Neuronal stem cell (in vitro differentiated cells): ENCODE data around the gene DIPK1A.

Experiments used
- DNase-seq: peaks from one replicate; pipeline ENCODE4 v3.0.0-alpha.2; 2013; ENCODE audit warnings: low spot score
- H2AFZ ChIP-seq: one replicate; pipeline ENCODE4 v1.6.1; 2013; ENCODE audit warnings: mild to moderate bottlenecking, low read length, inconsistent platforms
- H2AK5ac ChIP-seq: 2 replicates; pipeline ENCODE4 v1.6.1; 2013; ENCODE audit warnings: low read depth, mild to moderate bottlenecking, inconsistent platforms, low read length, moderate library complexity, mixed read lengths
- H2BK120ac ChIP-seq: 2 replicates; pipeline ENCODE4 v1.6.1; 2013; ENCODE audit warnings: low read depth, mild to moderate bottlenecking, inconsistent platforms, low read length, moderate library complexity, mixed read lengths
- H2BK12ac ChIP-seq: one replicate; pipeline ENCODE4 v1.6.1; 2013; ENCODE audit warnings: low read length, inconsistent platforms
- H2BK15ac ChIP-seq: 2 replicates; pipeline ENCODE4 v1.6.1; 2013; ENCODE audit warnings: mild to moderate bottlenecking, low read length, inconsistent platforms, mixed read lengths
- H2BK5ac ChIP-seq: one replicate; pipeline ENCODE4 v1.6.1; 2013; ENCODE audit warnings: inconsistent platforms, mild to moderate bottlenecking, low read length, moderate library complexity
- H3K14ac ChIP-seq: one replicate; pipeline ENCODE4 v1.6.1; 2013; ENCODE audit warnings: low read length, inconsistent platforms
- H3K18ac ChIP-seq: 2 replicates; pipeline ENCODE4 v1.6.1; 2013; ENCODE audit warnings: low read length, inconsistent platforms
- H3K23ac ChIP-seq: 2 replicates; pipeline ENCODE4 v1.6.1; 2013; ENCODE audit warnings: low read depth, mild to moderate bottlenecking, mixed read lengths, low read length, inconsistent platforms; ENCODE audit not compliant: poor library complexity
- H3K27ac ChIP-seq: replicated peaks from 3 replicates; pipeline ENCODE4 v1.5.1; 2013; ENCODE audit warnings: low read length, inconsistent platforms
- H3K27me3 ChIP-seq, 3 experiments: 2 replicates each; pipeline ENCODE4 v1.6.1; 2013; ENCODE audit warnings: low read length in 3 of 3, mild to moderate bottlenecking in 2 of 3, inconsistent platforms in 1 of 3, low read depth in 1 of 3, mixed read lengths in 1 of 3, moderate library complexity in 1 of 3; ENCODE audit not compliant: control insufficient read depth in 3 of 3, insufficient read depth in 3 of 3
- H3K36me3 ChIP-seq, 2 donors: replicated peaks in 1 of 2; 2 replicates each; pipeline ENCODE4 v1.6.1; 2013; ENCODE audit warnings: low read length in 2 of 2; ENCODE audit not compliant: control insufficient read depth in 2 of 2, insufficient read depth in 2 of 2
- H3K4ac ChIP-seq: 2 replicates; pipeline ENCODE4 v1.6.1; 2013; ENCODE audit warnings: inconsistent platforms, mild to moderate bottlenecking, low read length, moderate library complexity
- H3K4me1 ChIP-seq, 2 donors: 1 replicate in 1 of 2; 2 replicates in 1 of 2; pipeline ENCODE4 v1.6.1; 2013; ENCODE audit warnings: low read length in 2 of 2, low read depth in 1 of 2; ENCODE audit not compliant: control insufficient read depth in 2 of 2, insufficient read depth in 1 of 2
- H3K4me2 ChIP-seq: one replicate; pipeline ENCODE4 v1.6.1; 2013; ENCODE audit warnings: mild to moderate bottlenecking, low read length, inconsistent platforms; ENCODE audit not compliant: insufficient read depth, poor library complexity, severe bottlenecking
- H3K4me3 ChIP-seq, 2 donors: 2 replicates each; pipeline ENCODE4 v1.5.1; 2013; ENCODE audit warnings: low read length in 2 of 2, mild to moderate bottlenecking in 2 of 2, inconsistent platforms in 1 of 2, moderate library complexity in 1 of 2
- H3K79me1 ChIP-seq: one replicate; pipeline ENCODE4 v1.6.1; 2013; ENCODE audit warnings: low read depth, mild to moderate bottlenecking, inconsistent platforms, low read length, moderate library complexity
- H3K9ac ChIP-seq: one replicate; pipeline ENCODE4 v1.6.1; 2013; ENCODE audit warnings: mild to moderate bottlenecking, low read depth, low read length, inconsistent platforms; ENCODE audit not compliant: poor library complexity
- H3K9me3 ChIP-seq, 2 donors: replicated peaks in 1 of 2; 2 replicates each; pipeline versions ENCODE3 to v1.6.1; 2013; ENCODE audit warnings: low read length in 2 of 2, mild to moderate bottlenecking in 2 of 2, inconsistent platforms in 1 of 2, low read depth in 1 of 2, mixed read lengths in 1 of 2, moderate library complexity in 1 of 2; ENCODE audit not compliant: control insufficient read depth in 2 of 2, insufficient read depth in 1 of 2
- H4K8ac ChIP-seq: one replicate; pipeline ENCODE4 v1.6.1; 2013; ENCODE audit warnings: low read depth, mild to moderate bottlenecking, inconsistent platforms, low read length, moderate library complexity
- H4K91ac ChIP-seq: one replicate; pipeline ENCODE4 v1.6.1; 2013; ENCODE audit warnings: low read length, low read depth, mild to moderate bottlenecking, inconsistent platforms; ENCODE audit not compliant: poor library complexity
- WGBS, 2 donors: extraction: QIAGEN DNeasy Blood & Tissue Kit; methylation state at CpG; one replicate each; pipeline ENCODE4 v1.1.7; 2013; ENCODE audit warnings: missing lambda C conversion rate in 2 of 2, mixed read lengths in 1 of 2; ENCODE audit not compliant: insufficient read length in 2 of 2, insufficient replicate concordance in 1 of 2; ENCODE audit errors: extremely low coverage in 2 of 2; 5-methylcytosine and 5-hydroxymethylcytosine counted together

Gene DIPK1A

GRCh38 chr1:92881391-92881790 is 79.9 kb downstream of the DIPK1A start:
- H3K9ac ChIP-seq: no peak overlapping the region
- no peak overlapping the region for H2BK120ac ChIP-seq
- WGBS, 2 donors: no CpG with 5 or more reads among the region's 3 CpGs
- H3K79me1 ChIP-seq: no peaks in the 10 kb centered on the region
- peaks cover 2 to 3% of the 10 kb centered on the region in 2 donors for H3K4me1 ChIP-seq
- H3K9me3 ChIP-seq: no peaks in the 10 kb centered on the region
- no peak overlapping the region for H3K27ac ChIP-seq
- H4K91ac ChIP-seq: no peak overlapping the region
- no peak overlapping the region for H2BK12ac ChIP-seq
- no peak overlapping the region for H3K4me2 ChIP-seq
- H2AK5ac ChIP-seq: no peak overlapping the region
- no peak overlapping the region for H3K23ac ChIP-seq
- H3K36me3 ChIP-seq: no peaks in the 10 kb centered on the region
- H3K18ac ChIP-seq: no peak overlapping the region
- no peak overlapping the region for H2BK15ac ChIP-seq
- no peak overlapping the region for H4K8ac ChIP-seq
- no peak for DNase-seq
- H2AFZ ChIP-seq: no peak overlapping the region
- no peak overlapping the region for H2BK5ac ChIP-seq
- H3K14ac ChIP-seq: no peak overlapping the region
- H3K27me3 ChIP-seq: peaks cover 0 to 3% (median 0%) of the 10 kb centered on the region in 3 experiments
- no peak overlapping the region for H3K4me3 ChIP-seq
- no peak overlapping the region for H3K4ac ChIP-seq

GRCh38 chr1:92879316-92879968 is 81.8 kb downstream of the DIPK1A start:
- no peak overlapping the region for H3K4me2 ChIP-seq
- H2AFZ ChIP-seq: no peak overlapping the region
- no peak overlapping the region for H3K27ac ChIP-seq
- no peak overlapping the region for H3K4ac ChIP-seq
- H4K8ac ChIP-seq: no peak overlapping the region
- no peak overlapping the region for H2BK12ac ChIP-seq
- no peak overlapping the region for H3K4me3 ChIP-seq
- H3K9ac ChIP-seq: no peak overlapping the region
- peaks cover 2 to 3% of the 10 kb centered on the region in 2 donors for H3K4me1 ChIP-seq
- H3K36me3 ChIP-seq: no peaks in the 10 kb centered on the region
- H2BK5ac ChIP-seq: no peak overlapping the region
- H3K18ac ChIP-seq: no peak overlapping the region
- H2BK120ac ChIP-seq: no peak overlapping the region
- H2AK5ac ChIP-seq: no peak overlapping the region
- no peak overlapping the region for H2BK15ac ChIP-seq
- no peak for DNase-seq
- H3K14ac ChIP-seq: no peak overlapping the region
- no peaks in the 10 kb centered on the region for H3K79me1 ChIP-seq
- H4K91ac ChIP-seq: no peak overlapping the region
- no CpG with 5 or more reads among the region's 4 CpGs for WGBS, 2 donors
- H3K9me3 ChIP-seq: no peaks in the 10 kb centered on the region
- H3K27me3 ChIP-seq: peaks cover 0 to 3% (median 0%) of the 10 kb centered on the region in 3 experiments
- H3K23ac ChIP-seq: no peak overlapping the region

DNA sequence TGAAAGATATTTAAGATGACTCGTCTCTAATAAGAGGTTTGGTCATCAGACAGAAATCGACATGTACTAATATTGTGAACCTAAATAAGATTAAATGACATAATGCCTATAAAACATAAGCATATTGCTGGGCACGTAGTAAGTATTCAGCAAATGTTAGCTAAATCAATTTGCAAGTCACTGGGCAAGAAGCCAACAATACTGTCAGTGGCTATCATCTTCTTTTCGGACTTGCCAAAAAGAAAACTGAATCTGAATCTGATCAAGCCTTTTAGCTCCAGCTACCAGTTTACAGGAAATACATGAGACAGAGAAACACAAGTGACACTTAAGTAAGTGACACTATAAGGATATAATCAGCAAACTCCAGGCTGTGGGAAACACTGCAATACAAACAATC is 83.5 kb downstream of the DIPK1A start:
- no peak overlapping the region for H2BK12ac ChIP-seq
- no CpG with 5 or more reads among the region's 4 CpGs for WGBS, 2 donors

DNA sequence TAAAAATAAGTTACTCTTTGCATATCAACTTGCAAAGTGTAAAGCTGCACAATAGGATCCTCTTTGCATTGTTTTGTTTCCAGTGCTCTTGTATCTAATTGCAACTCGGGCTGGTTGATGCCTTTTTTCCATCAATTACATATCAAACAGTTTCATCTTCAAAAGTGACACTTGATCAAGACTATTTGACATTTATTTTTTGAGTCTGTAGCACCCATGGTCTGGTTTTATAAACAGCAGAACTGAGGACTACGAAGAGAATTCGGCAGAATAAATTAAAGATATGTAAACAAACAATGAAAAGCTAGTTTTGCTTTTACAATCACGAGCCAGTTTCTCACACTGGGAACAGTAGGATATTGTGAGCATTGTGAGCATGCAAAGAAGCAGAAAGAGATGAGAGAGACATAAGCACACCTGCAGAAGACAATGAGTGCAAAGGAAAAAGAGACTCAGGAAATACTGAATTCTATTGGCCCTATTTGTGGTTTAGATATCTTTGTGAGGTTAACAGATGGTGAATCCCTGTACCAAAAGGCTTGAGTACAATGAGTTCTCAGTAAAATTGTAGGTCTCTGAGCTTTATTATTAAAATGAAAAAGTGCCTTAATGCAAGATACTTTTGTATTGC is 84.1 kb downstream of the DIPK1A start:
- no peak overlapping the region for H3K14ac ChIP-seq
- H2BK12ac ChIP-seq: no peak overlapping the region
- H3K9ac ChIP-seq: no peak overlapping the region
- no peak overlapping the region for H4K8ac ChIP-seq
- H3K36me3 ChIP-seq: no peaks in the 10 kb centered on the region
- no peak for DNase-seq
- H3K4me3 ChIP-seq: no peak overlapping the region
- H3K79me1 ChIP-seq: no peaks in the 10 kb centered on the region
- no peak overlapping the region for H2BK5ac ChIP-seq
- H2AFZ ChIP-seq: no peak overlapping the region
- no peak overlapping the region for H2BK15ac ChIP-seq
- no peak overlapping the region for H3K4ac ChIP-seq
- no peak overlapping the region for H3K4me2 ChIP-seq
- H3K27me3 ChIP-seq: no peaks in the 10 kb centered on the region
- H3K23ac ChIP-seq: no peak overlapping the region
- H4K91ac ChIP-seq: no peak overlapping the region
- no peak overlapping the region for H2AK5ac ChIP-seq
- H2BK120ac ChIP-seq: no peak overlapping the region
- WGBS, 2 donors: no CpG with 5 or more reads among the region's 4 CpGs
- no peaks in the 10 kb centered on the region for H3K9me3 ChIP-seq
- no peak overlapping the region for H3K27ac ChIP-seq
- H3K18ac ChIP-seq: no peak overlapping the region
- H3K4me1 ChIP-seq: peaks cover 2 to 3% of the 10 kb centered on the region in 2 donors

More for the DNA sequence above, 83.5 kb downstream of the DIPK1A start:
- Histone ChIP-seq H3K27ac (no peak overlapping the region), H3K14ac (no peak overlapping the region), H3K23ac (no peak overlapping the region), H3K4ac (no peak overlapping the region), H3K4me2 (no peak overlapping the region), H3K27me3 (no peaks in the 10 kb centered on the region), H3K79me1 (no peaks in the 10 kb centered on the region), H3K9ac (no peak overlapping the region), H2BK15ac (no peak overlapping the region), H2AK5ac (no peak overlapping the region), H3K9me3 (no peaks in the 10 kb centered on the region), H3K4me1 (peaks cover 2 to 3% of the 10 kb centered on the region in 2 donors), H2BK5ac (no peak overlapping the region), H3K18ac (no peak overlapping the region), H2AFZ (no peak overlapping the region), H3K36me3 (no peaks in the 10 kb centered on the region), H3K4me3 (no peak overlapping the region), H4K8ac (no peak overlapping the region), H4K91ac (no peak overlapping the region), H2BK120ac (no peak overlapping the region)
- DNase-seq: no peak
